H54 (cell line): ENCODE data around the gene LRRFIP1.

ENCODE experiments used
- DNase-seq: peaks from one replicate; pipeline ENCODE4 v3.0.0; 2011; ENCODE audit warnings: low spot score, mixed read lengths; ENCODE audit not compliant: insufficient read length
- FAIRE-seq: peaks from 3 replicates; lab custom pipeline; 2011; peaks lifted over from hg19 to GRCh38; lab: Jason Lieb, UNC
- POLR2A ChIP-seq: IDR thresholded peaks from 2 replicates; pipeline ENCODE4 v1.6.1; 2011; ENCODE audit warnings: low read depth, mild to moderate bottlenecking, low read length

LRRFIP1 gene, protein sequence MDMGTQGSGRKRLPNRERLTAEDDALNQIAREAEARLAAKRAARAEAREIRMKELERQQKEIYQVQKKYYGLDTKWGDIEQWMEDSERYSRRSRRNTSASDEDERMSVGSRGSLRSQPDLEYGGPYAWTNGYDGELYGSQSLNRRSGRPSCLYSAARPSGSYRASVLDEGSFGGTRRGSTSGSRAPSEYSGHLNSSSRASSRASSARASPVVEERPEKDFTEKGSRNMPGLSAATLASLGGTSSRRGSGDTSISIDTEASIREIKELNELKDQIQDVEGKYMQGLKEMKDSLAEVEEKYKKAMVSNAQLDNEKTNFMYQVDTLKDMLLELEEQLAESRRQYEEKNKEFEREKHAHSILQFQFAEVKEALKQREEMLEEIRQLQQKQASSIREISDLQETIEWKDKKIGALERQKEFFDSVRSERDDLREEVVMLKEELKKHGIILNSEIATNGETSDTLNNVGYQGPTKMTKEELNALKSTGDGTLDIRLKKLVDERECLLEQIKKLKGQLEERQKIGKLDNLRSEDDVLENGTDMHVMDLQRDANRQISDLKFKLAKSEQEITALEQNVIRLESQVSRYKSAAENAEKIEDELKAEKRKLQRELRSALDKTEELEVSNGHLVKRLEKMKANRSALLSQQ

DNA sequence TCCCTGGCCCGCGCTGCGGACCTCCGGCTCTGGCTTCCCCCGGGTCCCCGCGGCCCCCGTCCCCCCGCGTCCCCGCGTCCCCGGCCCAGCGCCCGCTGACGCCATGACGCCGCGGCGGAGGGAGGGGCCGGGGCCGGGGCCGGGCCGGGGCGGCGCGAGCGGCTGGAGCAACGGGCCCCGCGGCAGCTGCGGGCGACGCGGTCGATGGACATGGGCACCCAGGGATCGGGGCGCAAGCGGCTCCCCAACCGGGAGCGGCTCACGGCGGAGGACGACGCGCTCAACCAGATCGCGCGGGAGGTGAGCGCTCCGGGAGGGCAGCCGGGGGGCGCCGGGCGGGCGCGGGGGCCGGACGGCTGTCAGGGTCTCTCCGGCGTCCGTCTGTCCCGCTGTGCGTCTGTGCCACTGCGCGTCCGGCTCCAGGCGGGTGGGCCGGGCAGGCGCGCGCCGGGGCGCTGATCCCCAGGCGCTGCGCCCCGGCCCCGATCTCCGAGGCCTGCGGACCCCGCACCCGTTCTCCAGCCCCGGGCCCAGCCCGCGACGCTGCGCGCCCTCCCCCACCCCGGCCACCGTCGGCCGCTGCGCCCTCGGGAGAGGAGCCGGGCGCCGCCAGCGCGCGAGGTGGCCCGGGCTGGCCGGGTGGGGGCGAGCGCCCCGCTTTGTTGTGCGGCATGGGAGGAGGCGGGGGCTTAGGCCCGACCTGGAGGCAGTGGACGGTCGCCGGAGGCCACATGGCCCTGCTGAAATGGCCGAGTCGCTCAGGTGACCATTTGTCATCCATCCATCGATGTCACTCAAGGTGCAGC, at the start of gene LRRFIP1:
Gene LRRFIP1, plus strand, starts transcription at position 147 of the 806 bp plus-strand sequence. Its CDS starts 58 bp downstream, at position 205.
- FAIRE-seq (no peak), DNase-seq (no peak)
- peak; percentile 51; the same call in 1 of the 2 replicates for TF ChIP-seq POLR2A

DNA sequence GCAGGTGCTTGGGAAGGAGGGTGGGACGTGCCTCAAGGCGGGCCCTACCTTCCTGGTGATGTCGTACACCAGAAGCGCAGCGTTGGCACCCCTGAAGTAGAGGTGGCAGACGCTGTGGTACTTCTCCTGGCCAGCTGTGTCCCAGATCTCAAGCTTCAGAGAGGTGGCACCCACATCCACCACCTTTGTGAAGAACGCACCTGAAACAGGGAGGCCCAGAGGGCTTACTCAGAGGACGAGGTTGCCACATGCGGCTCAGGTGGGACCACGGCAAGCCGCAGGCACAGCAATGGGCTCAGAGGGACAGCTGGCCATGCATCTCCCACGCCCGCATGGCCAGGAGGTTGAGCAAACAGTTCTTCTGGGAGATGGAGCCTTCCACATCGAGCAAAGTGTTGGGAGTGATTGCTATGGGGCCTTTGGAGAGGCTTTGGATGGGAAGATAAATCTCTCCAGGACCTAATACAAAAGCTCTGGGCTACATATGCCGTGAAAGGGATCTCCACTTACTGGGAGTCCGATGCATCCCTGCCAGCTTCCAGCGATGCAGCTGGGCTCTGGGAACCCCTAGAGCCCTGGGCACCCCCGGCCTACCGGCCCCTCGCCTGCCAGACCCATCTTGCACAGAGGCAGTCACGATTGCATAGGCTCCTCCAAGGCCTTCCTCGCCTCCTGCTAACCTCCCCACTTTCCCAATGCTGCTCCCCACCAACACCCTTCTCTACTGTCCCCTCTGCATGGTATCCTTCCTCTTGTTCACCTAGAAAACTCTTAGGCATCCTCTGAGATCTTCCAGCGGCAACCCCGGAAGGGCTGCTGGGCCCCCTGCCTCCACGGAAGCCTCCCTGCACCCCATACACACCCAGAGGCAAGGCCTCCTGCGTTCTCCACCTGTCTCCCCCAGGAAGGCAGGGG, 49.2 kb upstream of the LRRFIP1 start:
- DNase-seq (no peak), FAIRE-seq (no peak)
- TF ChIP-seq POLR2A = no peak

DNA sequence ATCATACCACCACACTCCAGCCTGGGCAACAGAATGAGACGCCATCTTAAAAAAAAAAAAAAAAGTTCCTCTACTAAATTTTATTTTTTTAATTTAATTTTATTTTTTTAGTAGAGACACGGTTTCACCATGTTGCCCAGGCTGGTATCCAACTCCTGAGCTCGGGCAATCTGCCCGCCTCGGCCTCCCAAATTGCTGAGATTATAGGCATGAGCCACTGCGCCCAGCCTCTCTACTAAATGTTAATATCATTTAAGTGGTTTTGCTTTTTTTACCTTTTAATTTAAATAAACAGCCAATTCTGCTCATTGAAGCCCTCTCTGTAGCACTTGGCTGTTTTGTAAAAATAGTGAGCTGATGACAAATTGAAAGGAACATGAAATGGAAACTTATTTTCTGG, 46.1 kb upstream of the LRRFIP1 start:
- FAIRE-seq (no peak), DNase-seq (no peak)
- no peak for TF ChIP-seq POLR2A

DNA sequence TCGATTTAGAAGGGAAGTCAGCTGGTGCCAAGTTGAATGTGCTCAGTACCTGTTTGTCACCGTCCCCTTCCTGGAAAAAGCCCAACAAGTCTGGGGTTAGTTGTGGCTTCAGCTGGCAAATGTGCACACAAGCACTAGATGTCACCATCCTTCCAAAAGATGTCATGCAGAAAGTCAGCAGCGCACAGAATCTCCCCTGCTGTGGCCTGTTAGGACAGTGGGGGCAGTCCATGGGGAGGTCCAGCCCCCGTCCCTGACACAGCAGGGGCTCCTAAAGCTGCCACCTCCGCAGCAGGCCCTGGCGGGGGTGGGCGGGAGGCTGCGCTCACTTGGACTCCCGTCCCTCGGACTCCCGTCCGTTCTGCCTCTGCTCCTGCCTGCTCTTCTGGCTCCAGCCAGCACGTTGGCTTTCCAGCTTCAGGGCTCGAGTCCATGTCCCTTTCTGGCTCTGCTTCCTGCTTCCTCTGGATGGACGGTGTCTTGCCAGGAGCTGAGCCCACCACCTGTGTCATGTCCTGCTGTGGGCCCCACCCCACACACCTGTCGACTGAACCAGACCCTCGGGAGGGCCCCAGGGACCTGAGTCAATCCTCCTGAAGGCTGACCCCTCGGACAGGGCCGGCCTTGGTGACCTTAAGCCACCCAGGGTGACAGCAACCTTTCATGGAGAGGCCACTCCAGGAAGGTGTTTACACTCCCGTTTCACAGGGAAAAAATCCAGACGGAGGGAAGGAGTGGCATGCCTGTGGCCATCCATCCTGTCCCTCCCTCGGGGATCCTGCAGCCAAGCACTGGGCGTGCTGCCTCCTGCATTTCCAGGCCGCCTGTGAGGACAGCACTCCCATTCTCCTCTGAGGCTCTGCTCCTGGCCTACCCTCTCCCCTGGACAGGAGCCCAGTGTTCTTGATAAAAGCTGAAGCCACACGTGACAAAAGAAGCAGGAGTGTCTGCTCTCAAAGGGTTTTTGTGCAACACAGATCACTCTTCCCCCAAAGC, 45.3 kb upstream of the LRRFIP1 start:
- no peak for TF ChIP-seq POLR2A
- no peak for FAIRE-seq

DNA sequence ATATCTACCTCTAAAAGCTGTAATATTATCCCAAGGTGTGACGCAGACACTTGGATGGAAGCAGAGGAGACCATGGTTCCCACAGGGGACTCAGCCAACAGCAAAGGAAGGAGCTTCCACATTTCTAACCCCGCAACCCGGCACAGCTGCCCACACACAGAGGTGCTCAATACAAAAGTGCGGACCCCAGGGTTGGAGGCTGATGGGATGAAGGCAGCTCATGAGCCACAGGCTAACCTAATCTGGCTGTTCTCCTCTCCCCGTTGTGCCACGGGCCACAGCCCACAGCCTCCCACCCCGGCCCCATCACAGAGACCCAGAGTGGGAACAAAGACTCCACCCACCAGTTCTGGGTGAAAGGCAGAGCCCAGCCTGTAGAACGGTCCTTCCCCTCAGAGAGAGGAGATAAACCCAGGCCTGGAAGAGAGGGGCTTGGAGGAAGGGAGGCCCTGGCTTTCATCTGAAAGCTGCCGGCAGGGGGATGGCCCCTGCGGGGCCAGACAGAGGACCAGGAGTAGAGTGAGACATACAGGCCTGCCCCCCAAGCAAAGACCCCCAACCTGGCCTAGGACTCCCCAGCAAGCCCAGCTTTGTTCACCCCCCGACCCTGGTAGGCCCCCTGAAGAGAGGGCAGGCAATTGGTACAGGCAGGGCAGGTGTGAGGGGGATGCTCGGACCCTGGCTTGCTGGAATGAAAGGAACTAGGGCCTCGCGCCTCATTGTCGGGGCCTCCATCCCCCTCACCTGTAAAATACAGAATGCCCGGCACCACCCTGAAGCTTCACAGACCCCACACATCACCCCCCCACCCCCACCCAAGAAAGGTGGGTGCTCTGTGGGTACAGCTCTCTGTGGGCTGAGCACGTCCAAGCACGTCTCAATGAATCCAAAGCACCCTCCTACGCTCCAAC, 43.7 kb upstream of the LRRFIP1 start:
- DNase-seq (no peak), FAIRE-seq (no peak)
- TF ChIP-seq POLR2A = no peak

More for the DNA sequence above, 45.3 kb upstream of the LRRFIP1 start:
- DNase-seq = no peak

GRCh38 chr2:237585590-237586221, 41.7 kb upstream of the LRRFIP1 start:
- FAIRE-seq (no peak), DNase-seq (no peak)
- TF ChIP-seq POLR2A = no peak

GRCh38 chr2:237588044-237588696, 39.2 kb upstream of the LRRFIP1 start:
- DNase-seq = no peak
- FAIRE-seq = no peak
- no peak for TF ChIP-seq POLR2A

GRCh38 chr2:237590272-237591140, 36.9 kb upstream of the LRRFIP1 start, which contains the start of gene RAB17:
Gene RAB17, minus strand, starts transcription at chr2:237590734. Its CDS starts 4,580 bp downstream, at chr2:237586154.
- no peak for FAIRE-seq

More at GRCh38 chr2:237590272-237591140, 36.9 kb upstream of the LRRFIP1 start, which contains the start of gene RAB17:
- TF ChIP-seq POLR2A = no peak
- peak; percentile 40 for DNase-seq
